Neutrophil (primary cell): ENCODE results near the gene MTAP.

Experiments used
- H3K27ac ChIP-seq: fragments of 200-600 bp; sonication (generic); 2 replicates; pipeline ENCODE4 v1.5.1; 2016; ENCODE audit warnings: mild to moderate bottlenecking, moderate library complexity
- H3K27me3 ChIP-seq: fragments of 200-600 bp; sonication (generic); 2 replicates; pipeline ENCODE4 v1.6.0; 2016; ENCODE audit warnings: mild to moderate bottlenecking
- H3K36me3 ChIP-seq: fragments of 200-600 bp; sonication (generic); 2 replicates; pipeline ENCODE4 v1.5.1; 2017
- H3K4me1 ChIP-seq, 2 experiments: fragments of 200-600 bp in 1 of 2; sonication (generic) in 1 of 2; 1 replicate in 1 of 2; 2 replicates in 1 of 2; pipeline versions ENCODE4 v1.5.1 to v1.6.1; 2013 to 2016; ENCODE audit warnings: low read depth in 1 of 2, low read length in 1 of 2, mild to moderate bottlenecking in 1 of 2, moderate library complexity in 1 of 2; ENCODE audit not compliant: control insufficient read depth in 1 of 2, insufficient read depth in 1 of 2
- H3K4me3 ChIP-seq, 2 experiments: fragments of 200-600 bp in 1 of 2; sonication (generic) in 1 of 2; 1 replicate in 1 of 2; 2 replicates in 1 of 2; pipeline ENCODE4 v1.5.1; 2013 to 2016; ENCODE audit warnings: low read depth in 1 of 2, low read length in 1 of 2, mild to moderate bottlenecking in 1 of 2, moderate library complexity in 1 of 2
- H3K9me3 ChIP-seq: fragments of 200-600 bp; sonication (generic); 2 replicates; pipeline ENCODE4 v1.5.1; 2016
- TF ChIP-seq, protein P1 (sequence below): fragments of 200-600 bp; sonication (generic); IDR thresholded peaks from 2 replicates; pipeline ENCODE4 v1.5.1; 2016; ENCODE audit warnings: antibody characterized with exemption

Gene MTAP

DNA sequence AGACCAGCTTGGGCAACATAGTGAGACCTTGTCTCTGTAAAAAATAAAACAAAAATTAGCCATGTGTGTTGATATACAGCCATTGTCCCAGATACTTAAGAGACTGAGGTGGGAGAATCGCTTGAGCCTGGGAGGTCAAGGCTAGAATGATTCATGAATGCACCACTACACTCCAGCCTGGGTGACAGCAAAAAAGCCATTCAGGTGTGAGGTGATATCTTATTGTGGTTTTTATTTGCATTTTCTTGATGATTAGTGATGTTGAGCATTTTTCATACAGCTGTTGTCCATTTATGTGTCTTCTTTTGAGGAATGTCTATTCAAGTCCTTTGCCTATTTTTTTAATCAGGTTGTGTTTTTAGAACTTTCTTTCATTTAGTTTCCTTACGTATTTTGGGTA lies 23.2 kb downstream of the MTAP start:
- H3K27ac ChIP-seq = no peak overlapping the region
- H3K4me3 ChIP-seq = no peak overlapping the region
- no peaks in the 10 kb centered on the region for H3K9me3 ChIP-seq
- H3K27me3 ChIP-seq = no peaks in the 10 kb centered on the region
- peaks cover 4% of the 10 kb centered on the region for H3K36me3 ChIP-seq
- TF ChIP-seq, protein P1, sequence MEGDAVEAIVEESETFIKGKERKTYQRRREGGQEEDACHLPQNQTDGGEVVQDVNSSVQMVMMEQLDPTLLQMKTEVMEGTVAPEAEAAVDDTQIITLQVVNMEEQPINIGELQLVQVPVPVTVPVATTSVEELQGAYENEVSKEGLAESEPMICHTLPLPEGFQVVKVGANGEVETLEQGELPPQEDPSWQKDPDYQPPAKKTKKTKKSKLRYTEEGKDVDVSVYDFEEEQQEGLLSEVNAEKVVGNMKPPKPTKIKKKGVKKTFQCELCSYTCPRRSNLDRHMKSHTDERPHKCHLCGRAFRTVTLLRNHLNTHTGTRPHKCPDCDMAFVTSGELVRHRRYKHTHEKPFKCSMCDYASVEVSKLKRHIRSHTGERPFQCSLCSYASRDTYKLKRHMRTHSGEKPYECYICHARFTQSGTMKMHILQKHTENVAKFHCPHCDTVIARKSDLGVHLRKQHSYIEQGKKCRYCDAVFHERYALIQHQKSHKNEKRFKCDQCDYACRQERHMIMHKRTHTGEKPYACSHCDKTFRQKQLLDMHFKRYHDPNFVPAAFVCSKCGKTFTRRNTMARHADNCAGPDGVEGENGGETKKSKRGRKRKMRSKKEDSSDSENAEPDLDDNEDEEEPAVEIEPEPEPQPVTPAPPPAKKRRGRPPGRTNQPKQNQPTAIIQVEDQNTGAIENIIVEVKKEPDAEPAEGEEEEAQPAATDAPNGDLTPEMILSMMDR = no peak
- no peaks in the 10 kb centered on the region for H3K4me1 ChIP-seq

DNA sequence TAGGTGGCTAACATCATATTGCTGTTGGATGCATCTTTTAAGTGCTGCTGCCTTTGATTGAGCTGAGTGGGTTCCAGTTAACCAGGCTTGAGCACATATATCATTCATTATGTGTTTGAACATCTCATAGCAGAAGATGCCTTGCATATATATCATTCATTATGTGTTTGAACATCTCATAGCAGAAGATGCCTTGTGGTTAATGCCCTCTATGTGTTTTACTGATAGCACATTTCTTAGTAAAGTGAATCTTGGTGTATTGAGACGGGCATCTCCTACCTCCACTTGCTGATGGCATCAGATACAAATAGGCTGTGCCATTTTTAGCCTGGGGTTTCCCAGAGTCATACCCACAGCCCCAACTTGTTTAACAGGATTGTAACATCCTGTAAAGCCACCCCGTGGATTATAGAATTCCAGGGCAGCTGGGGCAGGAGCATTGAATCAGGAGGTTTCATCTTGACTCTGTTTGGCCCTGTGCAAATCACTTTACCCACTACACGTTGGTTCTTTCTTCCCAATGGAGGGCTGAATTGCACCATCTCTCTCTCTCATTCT lies 26.5 kb downstream of the MTAP start:
- TF ChIP-seq, protein P1 = no peak
- Histone ChIP-seq H3K36me3 (peaks cover 4% of the 10 kb centered on the region), H3K4me1 (peaks cover 21 to 23% of the 10 kb centered on the region in 2 experiments), H3K27me3 (no peaks in the 10 kb centered on the region), H3K9me3 (no peaks in the 10 kb centered on the region), H3K27ac (no peak overlapping the region), H3K4me3 (no peak overlapping the region)

DNA sequence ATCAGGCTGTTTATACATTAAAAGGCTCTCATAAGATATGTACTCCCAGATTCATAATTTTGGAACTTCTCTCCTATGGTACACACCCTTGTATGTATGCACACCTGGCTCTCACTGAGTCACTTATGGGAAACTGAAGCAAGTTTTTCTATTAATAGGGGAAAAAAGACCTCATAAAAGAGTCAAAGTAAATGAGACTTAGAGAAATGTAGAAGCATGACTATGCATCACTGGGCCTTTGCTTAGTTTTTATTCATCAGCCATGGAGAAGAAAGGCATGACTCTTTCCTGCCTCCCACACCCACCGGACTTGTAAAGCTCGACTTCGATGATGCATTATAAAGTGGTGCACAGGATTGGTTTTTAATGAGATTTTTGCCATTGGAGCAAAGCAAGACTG lies 28.2 kb downstream of the MTAP start:
- TF ChIP-seq, protein P1 = no peak
- H3K27me3 ChIP-seq = no peaks in the 10 kb centered on the region
- peaks cover 4% of the 10 kb centered on the region for H3K36me3 ChIP-seq
- H3K27ac ChIP-seq = no peak overlapping the region
- H3K9me3 ChIP-seq = no peaks in the 10 kb centered on the region
- H3K4me1 ChIP-seq = peaks cover 30 to 31% of the 10 kb centered on the region in 2 experiments
- H3K4me3 ChIP-seq = no peak overlapping the region

DNA sequence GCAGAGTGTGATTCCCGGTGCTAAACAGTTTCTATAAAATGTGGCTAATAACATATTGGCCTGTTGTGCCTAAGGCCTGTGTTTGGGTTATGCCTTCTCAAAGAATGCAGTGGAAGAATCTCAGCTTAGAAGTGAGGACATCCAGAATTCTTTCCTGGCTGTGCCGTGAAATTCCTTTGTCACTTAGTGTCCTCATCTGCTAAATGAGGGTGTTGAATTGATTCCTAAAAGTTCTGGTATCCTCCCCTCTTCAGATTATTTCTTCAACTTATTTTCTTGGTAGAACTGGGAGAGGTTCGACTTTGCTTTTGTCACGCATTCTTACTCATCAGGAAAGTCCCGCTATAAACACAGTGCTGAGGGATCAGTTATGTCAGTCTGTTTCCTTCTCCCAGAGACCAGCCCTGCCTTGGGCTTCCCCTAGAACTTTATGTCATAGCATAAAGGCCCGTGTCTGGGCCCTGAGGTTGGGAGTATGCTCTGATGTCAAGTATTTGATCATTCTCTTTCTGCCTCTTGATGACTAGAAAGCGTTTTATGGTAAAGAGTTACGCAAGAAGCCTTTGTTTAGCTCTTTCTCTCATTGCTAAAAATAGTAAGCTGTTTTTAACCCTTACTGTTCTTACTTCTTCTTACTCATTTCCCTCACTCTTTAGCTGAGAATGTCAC lies 29.5 kb downstream of the MTAP start:
- Histone ChIP-seq H3K9me3 (no peaks in the 10 kb centered on the region), H3K4me1 (peaks cover 30 to 31% of the 10 kb centered on the region in 2 experiments), H3K4me3 (no peak overlapping the region), H3K27me3 (no peaks in the 10 kb centered on the region), H3K27ac (no peak overlapping the region), H3K36me3 (peaks cover 4% of the 10 kb centered on the region)
- TF ChIP-seq, protein P1 = no peak

DNA sequence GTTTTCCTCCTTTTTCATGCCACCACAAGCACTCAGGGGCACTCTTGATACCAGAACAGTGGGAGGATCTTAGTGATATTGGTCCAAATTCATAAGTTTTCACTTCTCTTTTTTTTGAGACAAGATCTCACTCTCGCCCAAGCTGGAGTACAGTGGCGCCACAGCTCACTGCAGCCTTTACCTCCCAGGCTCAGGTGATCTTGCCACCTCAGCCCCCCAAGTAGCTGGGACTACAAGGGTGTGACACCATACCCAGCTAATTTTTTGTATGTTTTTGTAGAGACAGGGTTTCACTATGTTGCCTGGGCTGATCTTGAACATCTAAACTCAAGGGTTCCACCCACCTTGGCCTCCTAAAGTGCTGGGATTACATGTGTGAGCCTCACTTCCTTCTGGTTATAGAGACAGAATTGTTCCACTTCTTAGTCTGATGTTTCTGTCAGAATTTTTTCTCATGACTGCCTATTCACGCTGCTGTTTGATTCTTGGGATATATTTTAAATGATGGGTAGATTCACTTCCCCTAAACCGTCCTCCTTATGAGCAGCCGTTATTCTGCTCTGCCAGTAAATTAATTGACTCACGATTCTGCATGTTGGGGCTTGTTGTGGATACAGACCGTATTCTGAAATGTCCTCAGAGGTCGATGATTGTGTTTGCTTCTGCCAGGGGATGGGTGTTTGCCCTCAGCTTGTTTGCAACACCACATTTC lies 30.8 kb downstream of the MTAP start:
- TF ChIP-seq, protein P1 = no peak
- Histone ChIP-seq H3K36me3 (peaks cover 4% of the 10 kb centered on the region), H3K9me3 (no peaks in the 10 kb centered on the region), H3K4me3 (peak overlapping the region; percentile 2 to 31), H3K27ac (peak overlapping the region; percentile 63), H3K27me3 (no peaks in the 10 kb centered on the region), H3K4me1 (peaks cover 39 to 41% of the 10 kb centered on the region in 2 experiments)
